Endothelial cell of umbilical vein (primary cell): ENCODE data around the gene SMIM44. TPM values are rescaled to one million over a fixed set of nuclear protein-coding genes. Genes with fewer than 3 reads are reported as not detected.

ENCODE experiments used
- BruUV-seq: library from RNA; stranded (reverse); fragments of 400-500 nt; replicated peaks from 2 replicates; lab custom pipeline; 2021; lab: Mats Ljungman, UMichigan
- CTCF ChIA-PET: fragments of 300-600, 350-600 bp; sonication (Branson Sonifier 250); formaldehyde crosslinking; loops from one replicate; lab custom pipeline; 2021; ENCODE audit warnings: antibody characterized with exemption, inconsistent platforms; lab: Charles Lee
- POLR2A ChIA-PET: fragments of 300-600, 350-600 bp; sonication (Branson Sonifier 250); formaldehyde crosslinking; loops from one replicate; lab custom pipeline; 2021; ENCODE audit warnings: antibody characterized with exemption, inconsistent platforms; lab: Charles Lee
- DNase-seq: peaks from one replicate; pipeline ENCODE4 v3.0.0-alpha.2; 2011; ENCODE audit warnings: low read depth, low spot score
- FAIRE-seq: peaks from 2 replicates; lab custom pipeline; 2011; peaks lifted over from hg19 to GRCh38; lab: Jason Lieb, UNC
- H2AFZ ChIP-seq: 2 replicates; pipeline ENCODE4 v1.6.0; 2012; ENCODE audit warnings: low read depth, low read length, control low read depth, inconsistent platforms
- H3K27ac ChIP-seq: 2 replicates; pipeline ENCODE4 v1.5.1; 2011; ENCODE audit warnings: low read depth, mild to moderate bottlenecking, control low read depth, low read length, moderate library complexity; ENCODE audit not compliant: insufficient read depth
- H3K27me3 ChIP-seq, 2 experiments: 2 replicates each; pipeline versions ENCODE4 v1.6.0 to v1.6.1; 2011; ENCODE audit warnings: low read length in 2 of 2, mixed read lengths in 1 of 2; ENCODE audit not compliant: control insufficient read depth in 2 of 2, insufficient read depth in 2 of 2
- H3K36me3 ChIP-seq, 2 experiments: 2 replicates in 1 of 2; 3 replicates in 1 of 2; pipeline ENCODE4 v1.5.1; 2011; ENCODE audit warnings: low read length in 2 of 2, mild to moderate bottlenecking in 1 of 2, moderate library complexity in 1 of 2; ENCODE audit not compliant: control insufficient read depth in 2 of 2, insufficient read depth in 2 of 2; ENCODE audit errors: extremely low read depth in 1 of 2
- H3K4me1 ChIP-seq: 3 replicates; pipeline ENCODE4 v1.5.1; 2011; ENCODE audit warnings: mild to moderate bottlenecking, low read length; ENCODE audit not compliant: control insufficient read depth, insufficient read depth; ENCODE audit errors: extremely low read depth
- H3K4me2 ChIP-seq: 2 replicates; pipeline ENCODE4 v1.6.1; 2011; ENCODE audit warnings: low read length, control low read depth, mixed read lengths; ENCODE audit not compliant: insufficient read depth
- H3K4me3 ChIP-seq, 3 experiments: fragments of 200-600 bp in 1 of 3; sonication (generic), shearing (Covaris generic) in 1 of 3; replicated peaks in 1 of 3; 2 replicates each; pipeline ENCODE4 v1.5.1; 2011 to 2016; ENCODE audit warnings: control low read depth in 3 of 3, low read length in 3 of 3, mild to moderate bottlenecking in 2 of 3, inconsistent platforms in 1 of 3, low read depth in 1 of 3, moderate library complexity in 1 of 3; ENCODE audit not compliant: insufficient read depth in 1 of 3
- H3K79me2 ChIP-seq: 2 replicates; pipeline ENCODE4 v1.6.0; 2012; ENCODE audit warnings: low read length, inconsistent platforms; ENCODE audit not compliant: control insufficient read depth, insufficient read depth
- H3K9ac ChIP-seq: replicated peaks from 2 replicates; pipeline ENCODE3; 2011; ENCODE audit warnings: low read length, control low read depth; ENCODE audit not compliant: insufficient read depth; ENCODE audit errors: extremely low read depth
- H3K9me1 ChIP-seq: replicated peaks from 3 replicates; pipeline ENCODE4 v1.6.0; 2011; ENCODE audit warnings: mild to moderate bottlenecking, low read length; ENCODE audit not compliant: control insufficient read depth, insufficient read depth; ENCODE audit errors: extremely low read depth
- H3K9me3 ChIP-seq: replicated peaks from 2 replicates; pipeline ENCODE4 v1.5.1; 2012; ENCODE audit warnings: low read length, inconsistent platforms; ENCODE audit not compliant: control insufficient read depth, insufficient read depth
- H4K20me1 ChIP-seq: replicated peaks from 2 replicates; pipeline ENCODE3; 2011; ENCODE audit warnings: mild to moderate bottlenecking, low read length; ENCODE audit not compliant: control insufficient read depth, insufficient read depth; ENCODE audit errors: extremely low read depth
- EZH2 ChIP-seq: IDR thresholded peaks from 2 replicates; pipeline ENCODE4 v1.6.1; 2012; ENCODE audit warnings: borderline replicate concordance, low read depth, mild to moderate bottlenecking, moderate library complexity, low read length, inconsistent platforms; ENCODE audit not compliant: severe bottlenecking
- FOS ChIP-seq: IDR thresholded peaks from 2 replicates; pipeline ENCODE4 v1.6.1; 2011; ENCODE audit warnings: mild to moderate bottlenecking, low read length, moderate library complexity, borderline replicate concordance; ENCODE audit not compliant: insufficient read depth
- GATA2 ChIP-seq: IDR thresholded peaks from 2 replicates; pipeline ENCODE4 v1.7.0; 2011; ENCODE audit warnings: low read depth, mild to moderate bottlenecking, moderate library complexity, mixed read lengths, low read length; ENCODE audit not compliant: insufficient read length, insufficient read depth
- JUN ChIP-seq: IDR thresholded peaks from 2 replicates; pipeline ENCODE4 v1.6.1; 2011; ENCODE audit warnings: borderline replicate concordance, low read depth; ENCODE audit not compliant: insufficient read length, insufficient read depth
- MYC ChIP-seq: IDR thresholded peaks from one replicate; pipeline ENCODE4 v1.6.1; 2011; ENCODE audit warnings: mild to moderate bottlenecking, low read depth, low read length
- POLR2A ChIP-seq: IDR thresholded peaks from 2 replicates; pipeline ENCODE4 v1.6.1; 2012; ENCODE audit warnings: low read depth, mild to moderate bottlenecking, control low read depth, low read length
- POLR2AphosphoS5 ChIP-seq: IDR thresholded peaks from 2 replicates; pipeline ENCODE4 v1.6.1; 2012; ENCODE audit warnings: low read depth, mild to moderate bottlenecking, control low read depth, low read length, moderate library complexity; ENCODE audit not compliant: insufficient read depth
- dilution Hi-C: fragments of 300-500 bp; cut with MboI; formaldehyde crosslinking; loops from one replicate; pipeline ENCODE4 v1.15.0; 2019; ENCODE audit warnings: low sequenced_read_pairs; ENCODE audit not compliant: extremely low pct_ligation_motif_present
- intact Hi-C: fragments of 100-400 bp; cut with micrococcal nuclease; formaldehyde crosslinking; loops from one replicate; pipeline ENCODE4 v1.10.0; 2022
- polyA plus RNA-seq, 4 experiments: library from polyadenylated mRNA; depleted of rRNA in 3 of 4; stranded (reverse) in 3 of 4; unstranded in 1 of 4; fragments of >200 nt; gene quantifications; 2 replicates each; pipeline versions ENCODE4 v1.2.1 to v1.2.3, GENCODE V29; 2011 to 2012; ENCODE audit warnings: missing spikeins in 1 of 4
- total RNA-seq: library from RNA; stranded (reverse); gene quantifications from 2 replicates; pipeline ENCODE4 v1.2.3, GENCODE V29; 2021
- TF ChIP-seq, protein P1 (sequence below): IDR thresholded peaks from 2 replicates; pipeline ENCODE4 v1.6.1; 2011; ENCODE audit not compliant: insufficient read depth, insufficient read length
- TF ChIP-seq, protein P2 (sequence below), 2 donors: IDR thresholded peaks; 1 replicate in 1 of 2; 2 replicates in 1 of 2; pipeline ENCODE4 v1.5.1; 2011; ENCODE audit warnings: low read length in 2 of 2, mild to moderate bottlenecking in 2 of 2, moderate library complexity in 2 of 2, control low read depth in 1 of 2, inconsistent platforms in 1 of 2, low read depth in 1 of 2; ENCODE audit not compliant: insufficient read depth in 1 of 2; ENCODE audit errors: extremely low read depth in 1 of 2

The SMIM44 gene
- total and polyA plus RNA-seq, 2 donors (not counting 3 experiments of a cell fraction or from before 2014, with no cell fraction given) = not detected

DNA sequence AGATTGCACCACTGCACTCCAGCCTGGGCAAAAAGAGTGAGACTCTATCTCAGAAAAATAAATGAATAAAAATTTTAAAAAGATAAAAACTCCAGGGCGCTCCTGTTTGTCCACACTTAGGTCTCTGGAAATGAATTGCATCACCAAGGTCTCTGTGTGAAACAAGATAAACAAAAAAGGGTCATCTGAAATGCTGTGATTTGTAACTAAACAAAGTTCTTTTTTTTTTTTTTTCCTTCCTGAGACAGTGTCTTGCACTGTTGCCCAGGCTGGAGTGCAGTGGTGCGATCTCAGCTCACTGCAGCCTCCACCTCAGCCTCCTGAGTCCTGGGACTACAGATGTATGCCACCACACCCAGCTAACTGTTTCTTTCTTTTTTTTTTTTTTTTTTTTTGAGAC, 34.4 kb upstream of the SMIM44 start:
- Histone ChIP-seq H3K4me3 (no peak overlapping the region), H3K9ac (no peak overlapping the region), H3K36me3 (peaks cover 0 to 21% of the 10 kb centered on the region in 2 experiments), H2AFZ (no peak overlapping the region), H3K9me1 (no peaks in the 10 kb centered on the region), H4K20me1 (no peaks in the 10 kb centered on the region), H3K27me3 (no peaks in the 10 kb centered on the region), H3K79me2 (peaks cover 86% of the 10 kb centered on the region), H3K27ac (no peak overlapping the region), H3K4me2 (no peak overlapping the region), H3K9me3 (no peaks in the 10 kb centered on the region), H3K4me1 (no peaks in the 10 kb centered on the region)
- intact Hi-C loops (no loop called here), dilution Hi-C loops (no loop called here)
- no peak for DNase-seq
- TF ChIP-seq, protein P1, sequence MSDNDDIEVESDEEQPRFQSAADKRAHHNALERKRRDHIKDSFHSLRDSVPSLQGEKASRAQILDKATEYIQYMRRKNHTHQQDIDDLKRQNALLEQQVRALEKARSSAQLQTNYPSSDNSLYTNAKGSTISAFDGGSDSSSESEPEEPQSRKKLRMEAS = no peak
- TF ChIP-seq MYC (no peak), JUN (no peak), POLR2AphosphoS5 (no peak), FOS (no peak), POLR2A (no peak), EZH2 (no peak), GATA2 (no peak)
- TF ChIP-seq, protein P2, sequence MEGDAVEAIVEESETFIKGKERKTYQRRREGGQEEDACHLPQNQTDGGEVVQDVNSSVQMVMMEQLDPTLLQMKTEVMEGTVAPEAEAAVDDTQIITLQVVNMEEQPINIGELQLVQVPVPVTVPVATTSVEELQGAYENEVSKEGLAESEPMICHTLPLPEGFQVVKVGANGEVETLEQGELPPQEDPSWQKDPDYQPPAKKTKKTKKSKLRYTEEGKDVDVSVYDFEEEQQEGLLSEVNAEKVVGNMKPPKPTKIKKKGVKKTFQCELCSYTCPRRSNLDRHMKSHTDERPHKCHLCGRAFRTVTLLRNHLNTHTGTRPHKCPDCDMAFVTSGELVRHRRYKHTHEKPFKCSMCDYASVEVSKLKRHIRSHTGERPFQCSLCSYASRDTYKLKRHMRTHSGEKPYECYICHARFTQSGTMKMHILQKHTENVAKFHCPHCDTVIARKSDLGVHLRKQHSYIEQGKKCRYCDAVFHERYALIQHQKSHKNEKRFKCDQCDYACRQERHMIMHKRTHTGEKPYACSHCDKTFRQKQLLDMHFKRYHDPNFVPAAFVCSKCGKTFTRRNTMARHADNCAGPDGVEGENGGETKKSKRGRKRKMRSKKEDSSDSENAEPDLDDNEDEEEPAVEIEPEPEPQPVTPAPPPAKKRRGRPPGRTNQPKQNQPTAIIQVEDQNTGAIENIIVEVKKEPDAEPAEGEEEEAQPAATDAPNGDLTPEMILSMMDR (IDR thresholded peaks at IDR 0.05; ENCODE audit: extremely low read depth in 1 of 2, insufficient read depth in 1 of 2, low read depth in 1 of 2, low read length in 2 of 2) = no peak
- ChIA-PET CTCF (interaction anchor here (1.2 kb wide), 2 partner anchors 27 to 213 kb away, joined by 3 to 4 read pairs; no protein-coding TSS in a partner anchor), POLR2A (no interaction called here)
- no TSS peak for BruUV-seq
- no peak for FAIRE-seq
